Keratinocyte (primary cell): Measurements from ENCODE around the gene ZACN.

Experiments used
- CTCF ChIP-seq, 3 experiments: IDR thresholded peaks in 1 of 3; conservative IDR thresholded peaks in 1 of 3; optimal IDR thresholded peaks in 1 of 3; 2 replicates in 2 of 3; 3 replicates in 1 of 3; pipeline versions ENCODE3 to v1.5.1; 2011; ENCODE audit warnings: low read length in 3 of 3, mild to moderate bottlenecking in 3 of 3, moderate library complexity in 2 of 3, control low read depth in 1 of 3, inconsistent platforms in 1 of 3; ENCODE audit not compliant: insufficient read depth in 2 of 3; ENCODE audit errors: extremely low read depth in 1 of 3
- EZH2 ChIP-seq: IDR thresholded peaks from one replicate; pipeline ENCODE4 v1.6.1; 2012; ENCODE audit warnings: inconsistent platforms, mild to moderate bottlenecking, low read length, moderate library complexity

GRCh38 chr17:76125922-76126321 is 46.9 kb downstream of the ZACN start:
- no peak for TF ChIP-seq CTCF (optimal IDR thresholded peaks at IDR 0.05 in 1 of 3, IDR thresholded peaks at IDR 0.05 in 1 of 3, conservative IDR thresholded peaks at IDR 0.05 in 1 of 3; ENCODE audit: extremely low read depth in 1 of 3, insufficient read depth in 2 of 3, low read length in 3 of 3)
- no peak for TF ChIP-seq EZH2
